Fibroblast of villous mesenchyme (primary cell): ENCODE results near the gene GPR3. TPM values are rescaled to one million over a fixed set of nuclear protein-coding genes. Genes with fewer than 3 reads are reported as not detected.
"Not testable (repeated sequence)": the region's sequence is repeated elsewhere in the genome, so short reads cannot be mapped to it uniquely, and the experiment has no call there.

ENCODE experiments used
- DNase-seq: peaks from one replicate; pipeline ENCODE4 v3.0.0-alpha.2; 2010; ENCODE audit warnings: low read depth
- H3K4me3 ChIP-seq: 2 replicates; pipeline ENCODE4 v1.5.1; 2011; ENCODE audit warnings: low read depth, mild to moderate bottlenecking, low read length
- total RNA-seq: library from RNA; depleted of rRNA; stranded (reverse); fragments of >200 nt; gene quantifications from 2 replicates; pipeline ENCODE4 v1.2.3, GENCODE V29; 2012
- TF ChIP-seq, protein P1 (sequence below): IDR thresholded peaks from 2 replicates; pipeline ENCODE4 v1.5.1; 2012; ENCODE audit warnings: low read depth, mild to moderate bottlenecking, low read length; ENCODE audit not compliant: insufficient read depth

Gene GPR3
- total RNA-seq, 1 donor: 0.86 TPM

DNA sequence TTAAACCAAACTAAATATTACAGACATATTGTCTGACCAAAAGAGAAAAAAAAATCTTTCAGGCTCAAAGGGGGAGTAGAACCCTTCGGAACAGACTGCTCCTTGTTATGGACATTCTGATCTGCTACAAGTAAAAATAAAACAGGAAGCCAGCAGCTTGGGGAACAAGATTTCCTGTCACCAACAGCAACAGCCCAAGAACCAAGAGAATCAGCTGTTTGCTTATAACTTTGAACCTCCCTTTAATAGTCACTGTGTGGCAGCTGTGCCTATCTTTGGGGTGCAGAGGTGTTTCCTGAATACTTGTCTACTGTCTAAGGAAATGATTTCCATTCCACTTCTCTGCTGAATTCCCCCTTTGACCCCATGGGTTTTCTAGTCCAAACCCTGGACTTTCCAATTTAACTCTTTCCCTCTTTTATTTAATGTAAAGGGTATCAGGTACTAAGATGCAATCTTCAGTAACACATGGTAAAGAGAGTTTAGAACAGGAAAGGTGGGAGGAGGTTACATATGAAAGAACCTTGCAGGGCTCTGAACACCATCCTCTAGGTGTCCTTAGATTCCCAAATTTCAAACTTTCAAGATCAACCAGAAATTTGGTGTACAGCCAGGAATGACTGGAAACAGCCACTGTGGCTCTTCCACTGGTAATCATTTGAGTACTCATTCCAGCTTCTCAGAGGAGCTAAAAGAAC is 38.6 kb downstream of the GPR3 start:
- TF ChIP-seq, protein P1, sequence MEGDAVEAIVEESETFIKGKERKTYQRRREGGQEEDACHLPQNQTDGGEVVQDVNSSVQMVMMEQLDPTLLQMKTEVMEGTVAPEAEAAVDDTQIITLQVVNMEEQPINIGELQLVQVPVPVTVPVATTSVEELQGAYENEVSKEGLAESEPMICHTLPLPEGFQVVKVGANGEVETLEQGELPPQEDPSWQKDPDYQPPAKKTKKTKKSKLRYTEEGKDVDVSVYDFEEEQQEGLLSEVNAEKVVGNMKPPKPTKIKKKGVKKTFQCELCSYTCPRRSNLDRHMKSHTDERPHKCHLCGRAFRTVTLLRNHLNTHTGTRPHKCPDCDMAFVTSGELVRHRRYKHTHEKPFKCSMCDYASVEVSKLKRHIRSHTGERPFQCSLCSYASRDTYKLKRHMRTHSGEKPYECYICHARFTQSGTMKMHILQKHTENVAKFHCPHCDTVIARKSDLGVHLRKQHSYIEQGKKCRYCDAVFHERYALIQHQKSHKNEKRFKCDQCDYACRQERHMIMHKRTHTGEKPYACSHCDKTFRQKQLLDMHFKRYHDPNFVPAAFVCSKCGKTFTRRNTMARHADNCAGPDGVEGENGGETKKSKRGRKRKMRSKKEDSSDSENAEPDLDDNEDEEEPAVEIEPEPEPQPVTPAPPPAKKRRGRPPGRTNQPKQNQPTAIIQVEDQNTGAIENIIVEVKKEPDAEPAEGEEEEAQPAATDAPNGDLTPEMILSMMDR: no peak
- peak; percentile 22 for DNase-seq
- H3K4me3 ChIP-seq: no peak overlapping the region

DNA sequence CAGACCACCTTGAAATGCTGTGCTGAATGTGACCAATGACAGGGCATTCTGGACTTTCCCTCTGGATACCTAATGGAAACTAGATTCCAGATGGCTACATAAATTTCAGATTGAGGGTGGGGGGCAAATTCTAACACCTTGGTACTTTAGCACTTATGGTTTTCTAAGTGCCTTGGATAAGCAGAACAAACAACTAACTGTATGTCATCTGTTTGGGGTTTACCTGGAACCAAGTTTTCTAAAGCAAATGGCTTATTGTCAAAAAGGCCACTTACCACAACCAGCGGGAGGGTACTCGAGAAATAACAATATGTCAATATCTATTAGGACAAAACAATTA is 39.1 kb downstream of the GPR3 start:
- no peak overlapping the region for H3K4me3 ChIP-seq
- DNase-seq: no peak
- TF ChIP-seq, protein P1: no peak

DNA sequence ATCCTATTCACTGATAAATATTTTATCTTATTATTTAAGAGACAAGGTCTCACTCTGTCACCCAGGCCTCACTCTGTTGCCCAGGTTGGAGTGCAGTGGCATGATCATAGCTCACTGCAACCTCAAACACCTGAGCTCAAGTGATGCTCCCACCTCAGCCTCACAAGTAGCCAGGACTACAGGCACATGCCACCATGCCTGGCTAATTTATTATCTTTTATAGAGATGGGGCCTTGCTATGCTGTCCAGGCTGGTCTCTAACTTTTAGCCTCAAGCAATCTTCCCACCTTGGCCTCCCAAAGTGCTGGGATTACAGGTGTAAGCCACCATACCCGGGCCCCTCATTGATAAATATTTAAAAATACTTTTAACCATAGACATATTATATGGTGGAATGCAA is 40.3 kb downstream of the GPR3 start:
- not testable (repeated sequence) for H3K4me3 ChIP-seq, DNase-seq

DNA sequence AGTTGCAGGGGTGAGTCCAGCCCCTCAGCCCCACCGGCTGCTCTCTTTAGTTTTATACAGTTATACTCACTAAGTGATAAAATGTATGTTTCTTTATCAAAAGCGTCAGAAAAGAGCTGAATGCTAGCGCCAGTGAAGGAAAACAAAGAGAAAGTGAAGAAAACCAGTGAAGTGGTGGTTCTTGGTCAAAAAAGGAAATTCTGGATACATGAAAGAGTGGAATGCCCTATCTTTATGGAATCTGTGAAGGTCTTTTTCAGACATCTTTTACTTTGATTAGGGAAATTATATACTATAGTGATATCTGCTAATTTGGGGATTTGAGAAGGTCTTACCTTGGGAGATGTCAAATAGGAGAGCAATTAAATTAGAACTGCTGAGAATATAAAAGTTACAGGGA is 41.3 kb downstream of the GPR3 start:
- TF ChIP-seq, protein P1: no peak
- no peak overlapping the region for H3K4me3 ChIP-seq
- no peak for DNase-seq

DNA sequence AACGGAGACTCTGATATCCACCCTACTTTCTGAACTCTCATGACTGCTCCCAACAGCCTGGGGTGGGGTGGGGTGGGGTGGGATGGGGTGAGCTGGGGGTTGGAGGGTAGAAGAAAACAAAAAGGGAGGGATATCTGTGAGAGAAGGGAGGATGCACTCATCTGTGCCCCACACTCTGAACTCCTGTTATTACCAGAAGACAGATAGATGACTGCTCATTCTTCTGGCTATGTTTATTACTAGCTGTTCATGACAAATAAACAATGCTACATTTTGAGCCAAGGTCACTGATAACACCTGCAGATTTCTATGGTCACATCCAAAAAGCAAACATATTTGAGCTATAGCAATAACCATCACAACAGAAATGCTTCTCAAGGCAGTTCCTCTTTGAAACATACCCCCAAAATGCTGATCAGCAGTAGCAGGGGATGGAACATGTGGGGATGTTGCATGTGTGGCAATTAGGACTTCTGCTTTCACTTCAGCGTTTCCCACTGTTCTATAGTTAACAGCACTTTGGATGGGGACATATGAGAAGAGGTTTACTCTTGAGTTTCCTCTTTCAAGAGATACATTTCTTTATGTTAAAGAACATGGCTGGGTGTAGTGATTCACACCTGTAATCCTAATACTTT is 43.3 kb downstream of the GPR3 start:
- TF ChIP-seq, protein P1: no peak
- no peak overlapping the region for H3K4me3 ChIP-seq
- DNase-seq: peak; percentile 35

DNA sequence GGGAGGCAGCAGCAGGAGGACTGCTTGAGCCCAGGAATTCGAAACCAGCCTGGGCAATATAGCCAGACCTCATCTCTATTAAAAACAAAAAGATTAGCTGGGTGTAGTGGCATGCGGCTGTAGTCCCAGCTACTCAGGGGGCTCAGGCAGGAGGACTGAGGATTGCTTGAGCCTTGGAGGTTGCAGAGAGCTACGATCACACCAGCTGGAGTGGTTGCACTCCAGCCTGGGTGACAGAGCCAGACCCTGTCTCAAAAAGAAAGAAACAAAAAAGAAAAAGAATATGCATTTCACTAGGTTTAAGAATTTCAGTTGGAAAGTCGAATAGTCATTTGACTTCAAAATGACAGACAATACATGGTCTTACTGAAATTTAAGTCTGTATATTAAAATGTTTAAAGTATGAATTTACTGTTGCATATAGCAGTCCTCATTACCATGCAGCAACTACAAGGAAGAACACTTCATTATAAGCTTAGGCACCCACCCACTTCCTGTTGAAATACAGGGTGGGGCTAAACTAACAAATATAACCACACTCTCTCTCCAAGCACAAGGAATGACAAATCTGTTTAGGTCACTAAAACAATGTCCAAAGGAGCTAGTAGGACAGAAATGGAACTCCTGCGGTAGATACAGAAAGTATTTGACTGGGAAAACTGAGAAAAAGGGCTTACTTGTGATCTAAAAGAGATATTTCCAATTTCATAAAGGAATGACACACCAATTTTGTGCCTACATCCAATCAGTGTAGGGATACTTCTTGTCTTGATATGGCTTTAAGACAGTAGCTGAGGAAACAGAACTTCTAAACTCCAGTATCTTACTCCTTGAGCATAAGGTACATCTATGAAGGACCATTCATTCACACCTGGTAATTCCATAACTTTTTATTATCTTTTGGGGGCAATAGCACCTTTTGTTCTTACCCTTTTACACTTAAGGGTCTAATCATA is 44.1 kb downstream of the GPR3 start:
- TF ChIP-seq, protein P1: no peak
- H3K4me3 ChIP-seq: no peak overlapping the region

DNA sequence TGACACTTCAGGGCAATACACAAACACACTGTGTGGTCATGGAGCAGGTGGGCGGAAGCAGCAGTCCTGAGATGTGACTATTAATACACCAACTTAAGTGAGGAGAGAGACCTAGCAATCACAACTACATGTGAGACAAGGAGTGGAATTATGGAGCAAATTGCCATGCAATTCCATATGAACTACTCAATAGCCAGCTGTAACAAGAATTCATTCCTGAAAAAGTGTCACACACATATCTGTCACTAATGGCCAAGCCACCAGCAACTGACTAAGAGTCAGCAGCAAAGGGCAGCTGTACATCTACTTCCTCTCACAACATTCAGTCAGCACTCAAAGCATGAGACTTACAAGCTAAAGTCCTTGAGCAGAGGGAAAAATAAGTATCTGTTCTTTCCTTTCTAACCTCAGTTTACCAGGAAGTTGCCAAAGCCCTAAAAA is 46.2 kb downstream of the GPR3 start:
- no peak overlapping the region for H3K4me3 ChIP-seq
- DNase-seq: no peak
- TF ChIP-seq, protein P1: no peak

More for the DNA sequence above, 44.1 kb downstream of the GPR3 start:
- peak; percentile 70 for DNase-seq
